Mucosa of descending colon (tissue), 3 donors: ENCODE results near the gene ZNF610. TPM values are rescaled to one million over a fixed set of nuclear protein-coding genes. Genes with fewer than 3 reads are reported as not detected.

Source experiments
- ATAC-seq: fragments of 200-7000 bp; cut with Tn5 transposase; one replicate; pipeline ENCODE4 v1.9.1; 2020; ENCODE audit warnings: mild to moderate bottlenecking, moderate library complexity
- DNase-seq, 3 donors: peaks; one replicate each; pipeline ENCODE4 v3.0.0-alpha.2; 2020
- H3K36me3 ChIP-seq: fragments of 200-600 bp; one replicate; pipeline ENCODE4 v1.8.0; 2021; ENCODE audit warnings: low read depth, mild to moderate bottlenecking
- H3K4me1 ChIP-seq: fragments of 200-600 bp; one replicate; pipeline ENCODE4 v1.8.0; 2021; ENCODE audit warnings: low read depth, mild to moderate bottlenecking
- H3K4me3 ChIP-seq: fragments of 200-600 bp; one replicate; pipeline ENCODE4 v1.8.0; 2021; ENCODE audit warnings: mild to moderate bottlenecking
- H3K9me3 ChIP-seq: fragments of 200-600 bp; one replicate; pipeline ENCODE4 v1.8.0; 2021; ENCODE audit warnings: mild to moderate bottlenecking
- CTCF ChIP-seq: fragments of 200-600 bp; IDR thresholded peaks from one replicate; pipeline ENCODE4 v1.8.0; 2022; ENCODE audit warnings: antibody characterized with exemption, mild to moderate bottlenecking
- intact Hi-C, 2 donors: fragments of 100-400 bp; cut with DNase I in 1 of 2; cut with micrococcal nuclease in 1 of 2; formaldehyde crosslinking; loops; one replicate each; pipeline versions ENCODE4 v1.11.0 to v1.11.1; 2022; cut with DNase I, micrococcal nuclease
- total RNA-seq, 3 donors: library from RNA; stranded (reverse); fragmentation: NEBNext Ultra II Directional in 2 of 3; extraction: Animal tissue kit (Norgen Biotek cat#: 25700) in 2 of 3; gene quantifications; one replicate each; pipeline versions ENCODE4 v1.2.1 to v1.2.4, GENCODE V29; 2021 to 2023
- donor health status: DM: no; HTN: no; CAD: no; lungs with moderate emphysema.
- donor health status: DM: no; HTN: no; CAD: no.
- donor health status: DM: no; HTN: yes; CAD: no.

ZNF610 gene
- total RNA-seq, 3 donors from 2014 or later: 1.7 to 3.8 (median 2.1) TPM

- Histone ChIP-seq H3K36me3 (peaks cover 8% of the 10 kb centered on the region), H3K9me3 (peaks cover 26% of the 10 kb centered on the region), H3K4me1 (peaks cover 8% of the 10 kb centered on the region), H3K4me3 (peak overlapping the region; percentile 67)
- TF ChIP-seq CTCF: no peak
- intact Hi-C loops: no loop called here
- ATAC-seq (no peak), DNase-seq (no peak)
Observed at GRCh38 chr19:52297601-52298364, 38.3 kb upstream of the ZNF610 start.

GRCh38 chr19:52307275-52307674, 28.8 kb upstream of the ZNF610 start:
- Histone ChIP-seq H3K36me3 (peaks cover 5% of the 10 kb centered on the region), H3K4me3 (no peak overlapping the region), H3K9me3 (peaks cover 98% of the 10 kb centered on the region), H3K4me1 (no peaks in the 10 kb centered on the region)
- TF ChIP-seq CTCF: no peak
- DNase-seq (peak in 1 of 3 donors; percentile 21), ATAC-seq (no peak)
- intact Hi-C loops: no loop called here

GRCh38 chr19:52322429-52322828, 13.6 kb upstream of the ZNF610 start:
- TF ChIP-seq CTCF: no peak
- Histone ChIP-seq H3K36me3 (peaks cover 44% of the 10 kb centered on the region), H3K4me3 (no peak overlapping the region), H3K9me3 (peaks cover 100% of the 10 kb centered on the region), H3K4me1 (no peaks in the 10 kb centered on the region)
- no peak for DNase-seq
- no peak for ATAC-seq
- intact Hi-C loops: no loop called here

- intact Hi-C loops: no loop called here
- peaks cover 89% of the 10 kb centered on the region for H3K9me3 ChIP-seq
- ATAC-seq (no peak), DNase-seq (peak in 1 of 3 donors; percentile 6)
- no peaks in the 10 kb centered on the region for H3K36me3 ChIP-seq
- TF ChIP-seq CTCF: no peak
- no peaks in the 10 kb centered on the region for H3K4me1 ChIP-seq
- H3K4me3 ChIP-seq: no peak overlapping the region
Observed at GRCh38 chr19:52331757-52332156, 4.3 kb upstream of the ZNF610 start.

- ATAC-seq (peak; percentile 21), DNase-seq (no peak)
- Histone ChIP-seq H3K4me3 (peak overlapping the region; percentile 50), H3K4me1 (peaks cover 3% of the 10 kb centered on the region), H3K36me3 (no peaks in the 10 kb centered on the region), H3K9me3 (peaks cover 50% of the 10 kb centered on the region)
- intact Hi-C loops: no loop called here
- no peak for TF ChIP-seq CTCF
Observed at GRCh38 chr19:52335768-52336116, 301 bp upstream of the ZNF610 start.
